K562 (cell line): Measurements from ENCODE around the gene UBXN1. TPM values are rescaled to one million over a fixed set of nuclear protein-coding genes. Genes with fewer than 3 reads are reported as not detected.

Experiments
- ATAC-seq: fragments of 200-7000 bp; cut with Tn5 transposase; 3 replicates; pipeline ENCODE4 v1.9.1; 2020; ENCODE audit warnings: moderate library complexity
- BruUV-seq: library from RNA; stranded (reverse); fragments of 400-500 nt; replicated peaks from 2 replicates; lab custom pipeline; 2021; lab: Mats Ljungman, UMichigan
- CTCF ChIA-PET: fragments of 300-600 bp; formaldehyde crosslinking; extraction: SDS; loops from one replicate; lab custom pipeline; 2021; ENCODE audit warnings: low intra/inter-chr PET ratio; lab: Yijun Ruan, JAX
- POLR2A ChIA-PET: fragments of 300-600, 350-650 bp; sonication (Branson Sonifier 250); formaldehyde crosslinking; extraction: SDS; loops from one replicate; lab custom pipeline; 2021; ENCODE audit warnings: antibody characterized with exemption, inconsistent platforms; lab: Yijun Ruan, JAX
- DNase-seq, 4 experiments: peaks; one replicate each; pipeline versions ENCODE4 v3.0.0 to v3.0.0-alpha.2; 2011 to 2018; ENCODE audit warnings: low spot score in 3 of 4, mixed read lengths in 3 of 4; ENCODE audit errors: extremely low read depth in 1 of 4
- FAIRE-seq: peaks from 2 replicates; lab custom pipeline; 2011; peaks lifted over from hg19 to GRCh38; lab: Jason Lieb, UNC
- H2AFZ ChIP-seq: 2 replicates; pipeline ENCODE4 v1.6.0; 2011; ENCODE audit warnings: low read depth, low read length, control low read depth, inconsistent platforms
- H3K27ac ChIP-seq: fragments of 200-600 bp; 3 replicates; pipeline ENCODE4 v1.8.0; 2011; ENCODE audit warnings: low read depth, mild to moderate bottlenecking, control low read depth, inconsistent platforms, low read length, moderate library complexity, mixed read lengths; ENCODE audit errors: extremely low read depth
- H3K27me3 ChIP-seq, 2 experiments: fragments of 300-600 bp in 1 of 2; 2 replicates in 1 of 2; 3 replicates in 1 of 2; pipeline versions ENCODE4 v1.6.0 to v1.8.0; 2011; ENCODE audit warnings: inconsistent platforms in 2 of 2, low read length in 2 of 2, mild to moderate bottlenecking in 1 of 2, mixed read lengths in 1 of 2, moderate library complexity in 1 of 2; ENCODE audit not compliant: control insufficient read depth in 2 of 2, insufficient read depth in 2 of 2
- H3K36me3 ChIP-seq: fragments of 300-600 bp; 3 replicates; pipeline ENCODE4 v1.8.0; 2011; ENCODE audit warnings: mild to moderate bottlenecking, low read length, inconsistent platforms; ENCODE audit not compliant: control insufficient read depth, insufficient read depth
- H3K4me1 ChIP-seq, 2 experiments: fragments of 200-600 bp in 1 of 2; replicated peaks in 1 of 2; 2 replicates in 1 of 2; 3 replicates in 1 of 2; pipeline versions ENCODE4 v1.5.1 to v1.8.0; 2011; ENCODE audit warnings: inconsistent platforms in 2 of 2, low read length in 2 of 2, mild to moderate bottlenecking in 1 of 2, mixed read lengths in 1 of 2, moderate library complexity in 1 of 2; ENCODE audit not compliant: control insufficient read depth in 2 of 2, insufficient read depth in 2 of 2
- H3K4me2 ChIP-seq: 2 replicates; pipeline ENCODE4 v1.6.1; 2011; ENCODE audit warnings: low read length, control low read depth, inconsistent platforms, mixed read lengths; ENCODE audit not compliant: insufficient read depth
- H3K4me3 ChIP-seq: fragments of 200-600 bp; sonication (generic), shearing (Covaris generic); 2 replicates; pipeline ENCODE4 v1.5.1; 2016; ENCODE audit warnings: control low read depth, inconsistent platforms
- H3K79me2 ChIP-seq: fragments of 200-600 bp; 3 replicates; pipeline ENCODE4 v1.8.0; 2011; ENCODE audit warnings: low read length, inconsistent platforms; ENCODE audit not compliant: control insufficient read depth, insufficient read depth
- H3K9ac ChIP-seq, 2 experiments: 2 replicates each; pipeline versions ENCODE4 v1.6.0 to v1.6.1; 2011; ENCODE audit warnings: low read depth in 2 of 2, low read length in 2 of 2, control low read depth in 1 of 2, inconsistent platforms in 1 of 2, mild to moderate bottlenecking in 1 of 2, mixed read lengths in 1 of 2; ENCODE audit not compliant: insufficient read depth in 1 of 2
- H3K9me1 ChIP-seq: one replicate; pipeline ENCODE4 v1.6.0; 2011; ENCODE audit warnings: inconsistent platforms, mild to moderate bottlenecking, low read length, moderate library complexity; ENCODE audit not compliant: control insufficient read depth, insufficient read depth
- H3K9me3 ChIP-seq: replicated peaks from 2 replicates; pipeline ENCODE4 v1.5.1; 2011; ENCODE audit warnings: low read depth, low read length, inconsistent platforms; ENCODE audit not compliant: control insufficient read depth, insufficient read depth
- H4K20me1 ChIP-seq: replicated peaks from 2 replicates; pipeline ENCODE4 v1.6.1; 2011; ENCODE audit warnings: low read length, inconsistent platforms, mixed read lengths; ENCODE audit not compliant: control insufficient read depth, insufficient read depth
- HCFC1 ChIP-seq: IDR thresholded peaks from 2 replicates; pipeline ENCODE4 v1.6.1; 2012; ENCODE audit warnings: low read depth, low read length, improper control_type of control experiment
- MECOM ChIP-seq: fragments of 250-450 bp; sonication (Bioruptor Pico); IDR thresholded peaks from 2 replicates; pipeline ENCODE4 v1.8.0; 2022; ENCODE audit warnings: inconsistent platforms
- PURB ChIP-seq: sonication (generic); formaldehyde crosslinking; IDR thresholded peaks from 2 replicates; pipeline ENCODE4 v1.9.0; 2021; ENCODE audit warnings: low read depth, mild to moderate bottlenecking, missing genetic modification reagents
- TARDBP ChIP-seq: fragments of 450-650 bp; IDR thresholded peaks from 2 replicates; pipeline ENCODE4 v1.6.1; 2016
- TCF7L2 ChIP-seq: fragments of 150-350 bp; IDR thresholded peaks from 2 replicates; pipeline ENCODE4 v1.6.1; 2016; ENCODE audit warnings: low read depth, mild to moderate bottlenecking, low read length, moderate library complexity
- WGBS: fragments of 100-300 bp; shearing (Covaris generic); methylation state at CpG from one replicate; pipeline ENCODE4 v1.1.6; 2016; ENCODE audit warnings: low coverage, mixed read lengths; ENCODE audit not compliant: insufficient coverage; ENCODE audit errors: missing lambda C conversion rate; 5-methylcytosine and 5-hydroxymethylcytosine counted together
- in situ Hi-C: fragments of 300-500 bp; cut with MboI; formaldehyde crosslinking; loops from 4 replicates; pipeline ENCODE4 v1.15.0; 2018; ENCODE audit warnings: inconsistent platforms, mixed read lengths
- intact Hi-C: fragments of 100-400 bp; cut with micrococcal nuclease; formaldehyde crosslinking; loops from 2 replicates; pipeline ENCODE4 v1.14.2; 2022
- polyA plus RNA-seq, 8 experiments: library from polyadenylated mRNA; depleted of rRNA in 4 of 8; stranded (reverse) in 5 of 8; unstranded in 3 of 8; fragments of >200 nt; fragmentation: Nextera tagmentation in 2 of 8; fragmentation: Illumina TruSeq in 1 of 8; extraction: Ambion mirVana in 2 of 8; extraction: Trizol in 1 of 8; gene quantifications; 2 replicates each; pipeline versions ENCODE4 v1.2.1 to v1.2.3, GENCODE V29; 2011 to 2014; ENCODE audit warnings: inconsistent platforms in 1 of 8, missing spikeins in 1 of 8
- total RNA-seq, 7 experiments: library from RNA; depleted of rRNA in 6 of 7; stranded (reverse); fragments of >200 nt in 6 of 7; fragmentation: Illumina TruSeq in 2 of 7; extraction: Trizol in 2 of 7; gene quantifications; 2 replicates each; pipeline versions ENCODE4 v1.2.1 to v1.2.3, GENCODE V29; 2011 to 2021; ENCODE audit warnings: low replicate concordance in 1 of 7
- TF ChIP-seq, protein P1 (sequence below): fragments of 450-650 bp; IDR thresholded peaks from 2 replicates; pipeline ENCODE4 v1.6.1; 2016; ENCODE audit warnings: borderline replicate concordance
- TF ChIP-seq, protein P2 (sequence below), 2 experiments: fragments of 450-650 bp in 1 of 2; sonication (generic) in 1 of 2; formaldehyde crosslinking in 1 of 2; IDR thresholded peaks; 2 replicates each; pipeline versions ENCODE4 v1.7.1 to v1.9.0; 2016 to 2022; ENCODE audit warnings: inconsistent platforms in 1 of 2, mild to moderate bottlenecking in 1 of 2, missing genetic modification reagents in 1 of 2

Gene UBXN1
- total and polyA plus RNA-seq, 9 of the 15 experiments (the other 6 are each of a cell fraction or from before 2014, with no cell fraction given): 4.8 to 263 (median 99.7) TPM

DNA sequence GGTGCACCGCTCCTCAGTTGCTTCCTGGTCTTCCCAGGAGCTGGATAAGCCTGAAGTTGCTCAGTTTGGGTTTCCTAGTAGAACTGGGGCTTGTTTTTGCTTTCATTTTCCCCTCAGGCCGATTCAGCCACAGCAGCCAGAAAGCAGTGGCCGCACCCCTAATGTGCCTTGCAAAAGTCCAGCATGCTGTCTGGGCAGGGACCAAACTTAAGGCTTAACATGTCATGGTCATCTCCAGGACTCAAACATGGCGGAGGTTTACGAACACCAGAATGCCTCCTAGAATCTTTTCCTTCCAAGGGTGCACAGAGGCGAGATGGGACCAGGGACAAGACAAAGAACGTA, 31.1 kb upstream of the UBXN1 start (continued):
- TF ChIP-seq, protein P1, sequence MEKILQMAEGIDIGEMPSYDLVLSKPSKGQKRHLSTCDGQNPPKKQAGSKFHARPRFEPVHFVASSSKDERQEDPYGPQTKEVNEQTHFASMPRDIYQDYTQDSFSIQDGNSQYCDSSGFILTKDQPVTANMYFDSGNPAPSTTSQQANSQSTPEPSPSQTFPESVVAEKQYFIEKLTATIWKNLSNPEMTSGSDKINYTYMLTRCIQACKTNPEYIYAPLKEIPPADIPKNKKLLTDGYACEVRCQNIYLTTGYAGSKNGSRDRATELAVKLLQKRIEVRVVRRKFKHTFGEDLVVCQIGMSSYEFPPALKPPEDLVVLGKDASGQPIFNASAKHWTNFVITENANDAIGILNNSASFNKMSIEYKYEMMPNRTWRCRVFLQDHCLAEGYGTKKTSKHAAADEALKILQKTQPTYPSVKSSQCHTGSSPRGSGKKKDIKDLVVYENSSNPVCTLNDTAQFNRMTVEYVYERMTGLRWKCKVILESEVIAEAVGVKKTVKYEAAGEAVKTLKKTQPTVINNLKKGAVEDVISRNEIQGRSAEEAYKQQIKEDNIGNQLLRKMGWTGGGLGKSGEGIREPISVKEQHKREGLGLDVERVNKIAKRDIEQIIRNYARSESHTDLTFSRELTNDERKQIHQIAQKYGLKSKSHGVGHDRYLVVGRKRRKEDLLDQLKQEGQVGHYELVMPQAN: no peak
- TF ChIP-seq PURB (CRISPR knock-in tag): no peak

DNA sequence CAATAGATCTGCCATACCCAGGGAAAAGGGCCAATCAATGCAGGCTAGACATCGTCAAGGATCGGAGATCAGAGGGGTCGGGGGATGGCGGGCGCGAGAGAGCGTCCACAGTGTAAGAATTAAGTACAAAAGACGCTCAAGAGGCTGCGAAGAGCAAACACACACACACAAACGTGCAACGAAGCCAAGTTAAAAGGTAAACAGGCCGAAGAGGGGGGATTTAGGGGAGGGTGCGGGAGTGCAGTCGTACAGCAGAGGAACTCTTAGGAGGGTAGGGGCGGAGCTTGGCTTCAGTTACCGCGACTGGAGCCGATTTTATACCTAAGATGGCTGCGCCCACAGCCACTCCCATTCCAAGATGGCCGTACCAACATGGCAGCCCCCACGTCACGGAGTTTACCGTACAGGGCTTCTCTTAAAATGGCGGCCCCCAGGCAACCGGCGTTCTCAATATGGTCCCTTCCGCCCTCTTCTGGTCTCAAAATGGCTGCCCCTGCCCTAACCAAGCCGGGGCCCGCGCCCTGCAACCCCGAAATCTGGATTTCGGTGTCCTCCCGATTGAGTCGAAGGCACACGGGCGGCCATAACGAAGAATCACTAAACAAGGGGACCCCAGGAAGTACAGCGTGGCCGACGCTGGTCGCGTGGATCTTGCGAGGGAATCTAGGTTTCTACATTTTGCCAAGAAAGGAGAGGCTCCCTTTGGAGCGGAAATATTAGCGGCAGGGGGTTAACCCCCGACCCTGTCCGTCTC, 30.6 kb upstream of the UBXN1 start:
- Histone ChIP-seq H3K27ac (peak overlapping the region; percentile 19; the same call in 1 of the 3 replicates), H3K9me1 (peaks cover 2% of the 10 kb centered on the region), H4K20me1 (peaks cover 7% of the 10 kb centered on the region), H3K36me3 (peaks cover 81% of the 10 kb centered on the region), H3K9me3 (no peaks in the 10 kb centered on the region), H3K4me3 (no peak overlapping the region), H3K79me2 (peaks cover 25% of the 10 kb centered on the region), H3K27me3 (no peaks in the 10 kb centered on the region), H3K4me2 (no peak overlapping the region), H3K4me1 (peaks cover 36 to 46% of the 10 kb centered on the region in 2 experiments), H2AFZ (no peak overlapping the region), H3K9ac (peak overlapping the region in 1 of 2 experiments; percentile 39; a peak in 1 of 4 replicates)
- intact Hi-C loops: loop anchor here (5.0 kb wide), 1 partner anchor 312 kb away; no protein-coding TSS in a partner anchor
- DNase-seq (peak in 3 of 4 experiments; percentile 33 to 57 (median 43)), ATAC-seq (peak; percentile 4; the same call in 2 of the 3 replicates), FAIRE-seq (no peak)
- CTCF ChIA-PET: no interaction called here
- BruUV-seq: no TSS peak
- 83% methylated on average over 35 of the region's 47 CpGs for WGBS
- in situ Hi-C loops: no loop called here
- POLR2A ChIA-PET: interaction anchor here (0.6 to 4.1 kb wide), 7 partner anchors 8 to 134 kb away, joined by 3 to 31 read pairs (median 8); partner anchors contain the start of genes C11orf98, CSKMT, HNRNPUL2 and TTC9C
- peak; percentile 77 for TF ChIP-seq TCF7L2
- peak; percentile 64 for TF ChIP-seq HCFC1
- TF ChIP-seq MECOM (CRISPR knock-in tag): no peak
- no peak for TF ChIP-seq TARDBP
- TF ChIP-seq, protein P2, sequence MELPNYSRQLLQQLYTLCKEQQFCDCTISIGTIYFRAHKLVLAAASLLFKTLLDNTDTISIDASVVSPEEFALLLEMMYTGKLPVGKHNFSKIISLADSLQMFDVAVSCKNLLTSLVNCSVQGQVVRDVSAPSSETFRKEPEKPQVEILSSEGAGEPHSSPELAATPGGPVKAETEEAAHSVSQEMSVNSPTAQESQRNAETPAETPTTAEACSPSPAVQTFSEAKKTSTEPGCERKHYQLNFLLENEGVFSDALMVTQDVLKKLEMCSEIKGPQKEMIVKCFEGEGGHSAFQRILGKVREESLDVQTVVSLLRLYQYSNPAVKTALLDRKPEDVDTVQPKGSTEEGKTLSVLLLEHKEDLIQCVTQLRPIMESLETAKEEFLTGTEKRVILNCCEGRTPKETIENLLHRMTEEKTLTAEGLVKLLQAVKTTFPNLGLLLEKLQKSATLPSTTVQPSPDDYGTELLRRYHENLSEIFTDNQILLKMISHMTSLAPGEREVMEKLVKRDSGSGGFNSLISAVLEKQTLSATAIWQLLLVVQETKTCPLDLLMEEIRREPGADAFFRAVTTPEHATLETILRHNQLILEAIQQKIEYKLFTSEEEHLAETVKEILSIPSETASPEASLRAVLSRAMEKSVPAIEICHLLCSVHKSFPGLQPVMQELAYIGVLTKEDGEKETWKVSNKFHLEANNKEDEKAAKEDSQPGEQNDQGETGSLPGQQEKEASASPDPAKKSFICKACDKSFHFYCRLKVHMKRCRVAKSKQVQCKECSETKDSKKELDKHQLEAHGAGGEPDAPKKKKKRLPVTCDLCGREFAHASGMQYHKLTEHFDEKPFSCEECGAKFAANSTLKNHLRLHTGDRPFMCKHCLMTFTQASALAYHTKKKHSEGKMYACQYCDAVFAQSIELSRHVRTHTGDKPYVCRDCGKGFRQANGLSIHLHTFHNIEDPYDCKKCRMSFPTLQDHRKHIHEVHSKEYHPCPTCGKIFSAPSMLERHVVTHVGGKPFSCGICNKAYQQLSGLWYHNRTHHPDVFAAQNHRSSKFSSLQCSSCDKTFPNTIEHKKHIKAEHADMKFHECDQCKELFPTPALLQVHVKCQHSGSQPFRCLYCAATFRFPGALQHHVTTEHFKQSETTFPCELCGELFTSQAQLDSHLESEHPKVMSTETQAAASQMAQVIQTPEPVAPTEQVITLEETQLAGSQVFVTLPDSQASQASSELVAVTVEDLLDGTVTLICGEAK (IDR thresholded peaks at IDR 0.05): no peak
- TF ChIP-seq, protein P2 (CRISPR knock-in tag; IDR thresholded peaks at IDR 0.05): no peak
